HG03064 (cell line): ENCODE measurements around the gene HPS3.
A peak's percentile ranks its signal among the peaks of the same experiment; 100 is the strongest.

Experiments
- ATAC-seq: cut with Tn5 transposase; IDR thresholded peaks from one replicate; pipeline ENCODE4 v1.9.1; 2021; ENCODE audit warnings: low read depth; ENCODE audit not compliant: unreplicated experiment

The HPS3 gene

GRCh38 chr3:149119466-149119865 is 10.0 kb upstream of the HPS3 start:
- ATAC-seq: no peak

- ATAC-seq: no peak
Measured at GRCh38 chr3:149120051-149120972, 9.1 kb upstream of the HPS3 start.

GRCh38 chr3:149122721-149123578 is 6.5 kb upstream of the HPS3 start:
- no peak for ATAC-seq

GRCh38 chr3:149128821-149129220 is 617 bp upstream of the HPS3 start:
- ATAC-seq: peak; percentile 1

- ATAC-seq: no peak
Measured at GRCh38 chr3:149131589-149131988, 2.2 kb downstream of the HPS3 start.

- no peak for ATAC-seq
Measured at GRCh38 chr3:149134575-149134974, 5.1 kb downstream of the HPS3 start.

GRCh38 chr3:149142682-149143081 is 13.2 kb downstream of the HPS3 start:
- no peak for ATAC-seq

- peak; percentile 28 for ATAC-seq
Measured at GRCh38 chr3:149145356-149145755, 15.9 kb downstream of the HPS3 start.

GRCh38 chr3:149145974-149146373 is 16.5 kb downstream of the HPS3 start:
- peak; percentile 85 for ATAC-seq

- no peak for ATAC-seq
Measured at GRCh38 chr3:149150436-149150835, 21.0 kb downstream of the HPS3 start.

GRCh38 chr3:149151843-149152242 is 22.4 kb downstream of the HPS3 start:
- ATAC-seq: no peak

GRCh38 chr3:149152420-149152819 is 23.0 kb downstream of the HPS3 start:
- ATAC-seq: peak; percentile 93

- ATAC-seq: no peak
Measured at GRCh38 chr3:149153402-149153801, 24.0 kb downstream of the HPS3 start.

GRCh38 chr3:149160754-149161300 is 31.4 kb downstream of the HPS3 start:
- no peak for ATAC-seq

GRCh38 chr3:149162007-149162406 is 32.6 kb downstream of the HPS3 start:
- no peak for ATAC-seq

- ATAC-seq: no peak
Measured at GRCh38 chr3:149163066-149163465, 33.6 kb downstream of the HPS3 start.

GRCh38 chr3:149167898-149168297 is 38.5 kb downstream of the HPS3 start:
- ATAC-seq: no peak

- ATAC-seq: no peak
Measured at GRCh38 chr3:149170672-149171071, 41.2 kb downstream of the HPS3 start.

- ATAC-seq: peak; percentile 85
Measured at GRCh38 chr3:149174901-149175300, 45.5 kb downstream of the HPS3 start.

- ATAC-seq: no peak
Measured at GRCh38 chr3:149177122-149177521, 47.7 kb downstream of the HPS3 start.

GRCh38 chr3:149179220-149179619 is 49.8 kb downstream of the HPS3 start:
- ATAC-seq: no peak
